ENCODE measurements around the gene DHCR7.

DHCR7 gene

DNA sequence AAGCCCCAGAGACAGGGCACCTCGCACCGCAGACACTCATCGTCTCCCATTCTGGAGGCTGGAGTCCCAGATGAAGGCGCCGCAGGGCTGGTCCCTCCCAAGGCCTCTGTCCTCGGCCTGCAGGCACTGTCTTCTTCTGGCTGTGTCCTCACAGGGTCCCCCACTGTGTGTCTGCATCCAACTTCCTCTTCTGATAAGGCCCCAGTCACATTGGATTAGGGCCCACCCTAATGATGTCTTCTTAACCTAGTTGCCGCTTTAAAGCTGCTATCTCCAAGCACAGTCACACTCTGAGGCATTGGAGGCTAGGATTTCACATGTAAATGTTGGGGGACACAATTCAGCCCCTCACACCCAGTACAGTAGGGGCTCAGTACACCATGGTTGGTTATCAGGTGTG is 48.9 kb downstream of the DHCR7 start:
- TF ChIP-seq, protein P1, sequence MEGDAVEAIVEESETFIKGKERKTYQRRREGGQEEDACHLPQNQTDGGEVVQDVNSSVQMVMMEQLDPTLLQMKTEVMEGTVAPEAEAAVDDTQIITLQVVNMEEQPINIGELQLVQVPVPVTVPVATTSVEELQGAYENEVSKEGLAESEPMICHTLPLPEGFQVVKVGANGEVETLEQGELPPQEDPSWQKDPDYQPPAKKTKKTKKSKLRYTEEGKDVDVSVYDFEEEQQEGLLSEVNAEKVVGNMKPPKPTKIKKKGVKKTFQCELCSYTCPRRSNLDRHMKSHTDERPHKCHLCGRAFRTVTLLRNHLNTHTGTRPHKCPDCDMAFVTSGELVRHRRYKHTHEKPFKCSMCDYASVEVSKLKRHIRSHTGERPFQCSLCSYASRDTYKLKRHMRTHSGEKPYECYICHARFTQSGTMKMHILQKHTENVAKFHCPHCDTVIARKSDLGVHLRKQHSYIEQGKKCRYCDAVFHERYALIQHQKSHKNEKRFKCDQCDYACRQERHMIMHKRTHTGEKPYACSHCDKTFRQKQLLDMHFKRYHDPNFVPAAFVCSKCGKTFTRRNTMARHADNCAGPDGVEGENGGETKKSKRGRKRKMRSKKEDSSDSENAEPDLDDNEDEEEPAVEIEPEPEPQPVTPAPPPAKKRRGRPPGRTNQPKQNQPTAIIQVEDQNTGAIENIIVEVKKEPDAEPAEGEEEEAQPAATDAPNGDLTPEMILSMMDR (IDR thresholded peaks at IDR 0.05; ENCODE audit: insufficient read depth, low read length, poor library complexity, severe bottlenecking), result no peak
- no peak for TF ChIP-seq EZH2phosphoT487 (conservative IDR thresholded peaks at IDR 0.05; ENCODE audit: low read length)
- no peaks in the 10 kb centered on the region for H3K9me2 ChIP-seq (replicated peaks; ENCODE audit: insufficient read depth, low read length)
- H3F3A ChIP-seq (ENCODE audit: insufficient read depth), result no peaks in the 10 kb centered on the region
- no peaks in the 10 kb centered on the region for H3K79me2 ChIP-seq (ENCODE audit: insufficient read depth, low read length)
- H3K9me3 ChIP-seq (ENCODE audit: insufficient read depth, low read length), result no peaks in the 10 kb centered on the region
- no peaks in the 10 kb centered on the region for H3K27me3 ChIP-seq (ENCODE audit: low read length)
- H3K4me3 ChIP-seq (ENCODE audit: insufficient read depth, low read length, poor library complexity, severe bottlenecking), result no peak overlapping the region
- H3K27ac ChIP-seq (ENCODE audit: low read depth, low read length), result no peak overlapping the region
- H2AFZ ChIP-seq (ENCODE audit: low read depth, low read length, severe bottlenecking), result no peak overlapping the region
- H3K9ac ChIP-seq (ENCODE audit: low read length), result no peak overlapping the region
- no peaks in the 10 kb centered on the region for H4K20me1 ChIP-seq (ENCODE audit: low read depth, low read length)
- H3K36me3 ChIP-seq (ENCODE audit: low read length), result no peaks in the 10 kb centered on the region
- H3K4me2 ChIP-seq (ENCODE audit: low read depth, low read length, poor library complexity, severe bottlenecking), result no peak overlapping the region

DNA sequence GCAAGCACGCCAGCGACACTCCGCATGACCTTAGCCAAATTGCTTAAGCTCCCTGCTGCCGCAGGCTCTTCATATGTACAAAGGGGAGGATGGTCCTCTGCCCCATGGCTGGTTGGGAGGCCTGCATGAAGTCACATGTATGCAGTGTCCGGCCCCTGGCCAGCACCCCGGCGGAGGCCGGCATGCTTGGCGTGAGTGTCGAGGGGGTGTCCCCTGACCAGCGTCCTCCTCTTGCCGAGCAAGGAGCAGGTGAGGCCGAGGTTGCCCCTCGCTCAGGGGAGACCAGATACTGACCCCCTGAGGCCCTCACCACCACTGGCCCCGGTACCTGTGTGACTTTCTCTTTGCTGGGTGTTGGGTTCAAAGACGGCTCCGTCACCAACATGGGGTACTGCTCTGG is 50.2 kb downstream of the DHCR7 start:
- no peak for TF ChIP-seq EZH2phosphoT487 (conservative IDR thresholded peaks at IDR 0.05; ENCODE audit: low read length)
- TF ChIP-seq, protein P1 (IDR thresholded peaks at IDR 0.05; ENCODE audit: insufficient read depth, low read length, poor library complexity, severe bottlenecking), result no peak
- no peaks in the 10 kb centered on the region for H4K20me1 ChIP-seq (ENCODE audit: low read depth, low read length)
- no peak overlapping the region for H2AFZ ChIP-seq (ENCODE audit: low read depth, low read length, severe bottlenecking)
- H3K9me3 ChIP-seq (ENCODE audit: insufficient read depth, low read length), result no peaks in the 10 kb centered on the region
- H3K9ac ChIP-seq (ENCODE audit: low read length), result no peak overlapping the region
- no peaks in the 10 kb centered on the region for H3K36me3 ChIP-seq (ENCODE audit: low read length)
- H3K27ac ChIP-seq (ENCODE audit: low read depth, low read length), result no peak overlapping the region
- H3F3A ChIP-seq (ENCODE audit: insufficient read depth), result no peaks in the 10 kb centered on the region
- H3K79me2 ChIP-seq (ENCODE audit: insufficient read depth, low read length), result no peaks in the 10 kb centered on the region
- no peak overlapping the region for H3K4me2 ChIP-seq (ENCODE audit: low read depth, low read length, poor library complexity, severe bottlenecking)
- no peaks in the 10 kb centered on the region for H3K27me3 ChIP-seq (ENCODE audit: low read length)
- no peaks in the 10 kb centered on the region for H3K9me2 ChIP-seq (replicated peaks; ENCODE audit: insufficient read depth, low read length)
- H3K4me3 ChIP-seq (ENCODE audit: insufficient read depth, low read length, poor library complexity, severe bottlenecking), result no peak overlapping the region

DNA sequence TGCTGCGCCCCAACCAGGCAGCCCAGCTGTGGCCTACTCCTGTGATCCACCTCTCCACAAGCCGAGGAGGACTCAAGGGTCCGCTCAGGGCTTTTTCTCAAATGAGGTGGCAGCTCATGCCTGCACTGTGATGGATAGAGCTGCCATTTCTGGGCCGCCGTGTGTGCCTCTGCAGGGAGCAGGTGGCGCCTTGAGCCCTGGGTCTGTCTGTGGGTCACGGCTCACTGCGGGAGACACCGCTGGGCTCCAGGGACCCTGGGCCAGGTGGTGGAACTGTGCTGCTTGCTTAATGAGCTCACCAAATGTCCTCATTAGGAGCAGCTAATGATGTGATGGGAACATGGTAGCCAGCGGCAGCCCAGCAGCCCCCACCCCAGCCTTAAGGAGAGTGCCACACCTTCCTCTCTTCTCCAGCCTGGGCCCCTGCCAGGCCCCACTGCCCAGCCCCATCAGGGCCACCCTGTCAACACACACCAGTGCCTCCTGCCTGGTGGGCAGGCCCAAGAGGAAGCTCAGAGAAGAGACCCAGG is 50.8 kb downstream of the DHCR7 start:
- no peaks in the 10 kb centered on the region for H3K9me2 ChIP-seq (replicated peaks; ENCODE audit: insufficient read depth, low read length)
- H3K27ac ChIP-seq (ENCODE audit: low read depth, low read length), result no peak overlapping the region
- no peaks in the 10 kb centered on the region for H3K27me3 ChIP-seq (ENCODE audit: low read length)
- TF ChIP-seq EZH2phosphoT487 (conservative IDR thresholded peaks at IDR 0.05; ENCODE audit: low read length), result no peak
- TF ChIP-seq, protein P1 (IDR thresholded peaks at IDR 0.05; ENCODE audit: insufficient read depth, low read length, poor library complexity, severe bottlenecking), result no peak
- no peaks in the 10 kb centered on the region for H3K9me3 ChIP-seq (ENCODE audit: insufficient read depth, low read length)
- H3K4me3 ChIP-seq (ENCODE audit: insufficient read depth, low read length, poor library complexity, severe bottlenecking), result no peak overlapping the region
- no peaks in the 10 kb centered on the region for H3K79me2 ChIP-seq (ENCODE audit: insufficient read depth, low read length)
- H3K36me3 ChIP-seq (ENCODE audit: low read length), result no peaks in the 10 kb centered on the region
- no peaks in the 10 kb centered on the region for H3F3A ChIP-seq (ENCODE audit: insufficient read depth)
- H3K9ac ChIP-seq (ENCODE audit: low read length), result no peak overlapping the region
- H2AFZ ChIP-seq (ENCODE audit: low read depth, low read length, severe bottlenecking), result no peak overlapping the region
- no peaks in the 10 kb centered on the region for H4K20me1 ChIP-seq (ENCODE audit: low read depth, low read length)
- no peak overlapping the region for H3K4me2 ChIP-seq (ENCODE audit: low read depth, low read length, poor library complexity, severe bottlenecking)

Data from SU-DHL-6 (cell line).